HG02852 (cell line): ENCODE results near the gene PTH1R.
A peak's percentile ranks its signal among the peaks of the same experiment; 100 is the strongest.

Source experiments
- ATAC-seq: cut with Tn5 transposase; IDR thresholded peaks from one replicate; pipeline ENCODE4 v1.9.1; 2021; ENCODE audit warnings: mild to moderate bottlenecking, moderate library complexity; ENCODE audit not compliant: unreplicated experiment

Gene PTH1R

DNA sequence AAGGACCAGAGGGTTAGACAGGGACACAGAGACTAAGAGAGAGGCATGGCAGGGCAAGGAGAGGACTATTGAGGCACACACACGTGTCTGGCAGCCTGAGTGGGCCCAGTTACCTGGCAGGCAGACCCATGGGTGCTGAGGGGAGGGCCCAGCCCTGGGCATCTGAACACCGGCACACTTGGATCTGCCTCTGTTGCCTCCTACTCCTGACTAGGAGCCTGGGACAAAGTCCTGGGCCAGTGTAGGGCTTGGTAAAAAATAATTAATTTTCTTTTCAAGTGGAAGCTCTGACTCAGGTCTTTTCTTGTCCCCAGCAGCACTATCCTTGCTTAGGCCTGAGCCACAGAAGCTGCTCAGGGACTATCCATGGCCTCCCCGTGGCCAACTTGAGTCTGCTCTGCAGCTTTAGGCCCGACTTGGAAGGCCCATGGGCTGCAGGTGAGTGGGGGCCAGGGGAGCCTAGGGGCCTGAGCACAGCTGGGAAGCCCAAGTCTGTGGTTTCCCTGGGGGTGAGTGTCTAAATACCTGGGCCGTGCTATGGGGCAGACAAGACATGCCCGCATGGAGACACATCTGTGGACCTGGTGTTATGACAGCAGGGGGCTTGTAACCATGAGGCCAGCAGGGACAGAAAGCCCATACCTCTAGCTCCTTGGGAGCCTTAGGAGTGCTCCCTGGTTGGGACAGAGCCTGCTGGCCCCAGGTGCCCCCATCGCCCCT, at the start of gene PTH1R:
TSS of gene PTH1R (plus strand) at position 316 of the 720 bp plus-strand sequence. CDS start 5,839 bp downstream, outside the sequence.
- no peak for ATAC-seq

DNA sequence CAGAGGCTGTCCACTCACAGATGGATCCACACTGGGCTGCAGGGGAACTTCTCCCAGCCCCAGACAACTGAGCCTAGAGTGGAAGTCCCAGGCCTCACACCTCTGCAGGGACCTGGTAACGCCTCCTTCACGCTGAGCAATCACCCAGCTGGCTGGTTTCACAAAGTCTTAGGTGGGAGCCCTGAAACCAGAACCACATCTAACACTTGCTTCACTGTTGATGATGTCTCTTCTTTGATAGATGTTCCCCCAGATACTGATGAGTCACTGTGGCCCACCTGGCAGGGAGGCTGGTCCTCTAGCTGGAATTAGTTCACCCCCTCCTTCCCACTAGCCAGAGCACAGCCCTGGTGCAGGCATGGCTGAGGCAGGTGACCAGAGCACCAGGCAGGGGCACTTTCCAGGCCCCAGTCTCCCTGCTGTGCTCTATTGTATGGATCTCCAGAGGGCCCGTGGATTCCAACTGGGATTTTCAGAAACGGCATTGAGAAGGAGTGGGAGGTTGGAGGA, 47.8 kb upstream of the PTH1R start:
- ATAC-seq, result peak; percentile 88

DNA sequence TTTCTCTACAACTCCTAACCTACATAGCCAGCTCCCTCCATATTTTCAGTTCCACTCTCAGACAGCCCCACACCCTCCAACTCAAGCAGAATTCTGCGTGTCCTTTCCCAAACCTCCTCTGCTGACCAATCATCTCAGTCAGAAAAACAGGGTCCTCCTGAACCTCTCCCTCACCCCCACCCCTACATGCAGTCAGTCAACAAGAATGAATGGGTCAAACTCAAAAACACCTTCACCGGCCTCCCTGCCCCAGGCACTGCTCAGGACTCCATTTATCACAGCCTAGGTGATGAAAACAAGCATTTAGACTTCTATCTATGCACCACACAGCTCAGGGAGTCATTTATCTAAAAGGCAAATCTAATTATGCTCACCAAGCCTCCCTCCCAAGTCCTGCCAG, 46.7 kb upstream of the PTH1R start:
- ATAC-seq, result no peak

DNA sequence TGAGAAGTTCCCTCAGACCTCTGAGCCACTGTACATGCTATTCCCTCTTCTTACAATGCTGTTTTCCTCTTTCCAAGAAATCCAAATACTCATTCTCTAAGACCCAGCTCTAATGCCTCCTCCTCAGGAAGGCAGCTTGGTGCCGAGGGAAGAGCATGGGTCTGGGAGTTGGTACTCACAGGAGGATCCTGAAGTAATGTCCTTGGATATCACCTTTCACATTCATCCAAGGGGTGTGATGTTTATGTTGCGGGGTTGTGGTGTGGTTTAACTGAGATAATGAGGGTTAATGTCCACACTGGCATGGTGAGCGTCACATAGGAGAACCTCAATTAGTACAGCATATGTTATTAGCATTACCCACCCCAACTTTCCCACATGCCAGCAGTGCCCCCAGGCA, 46.2 kb upstream of the PTH1R start:
- ATAC-seq, result no peak

DNA sequence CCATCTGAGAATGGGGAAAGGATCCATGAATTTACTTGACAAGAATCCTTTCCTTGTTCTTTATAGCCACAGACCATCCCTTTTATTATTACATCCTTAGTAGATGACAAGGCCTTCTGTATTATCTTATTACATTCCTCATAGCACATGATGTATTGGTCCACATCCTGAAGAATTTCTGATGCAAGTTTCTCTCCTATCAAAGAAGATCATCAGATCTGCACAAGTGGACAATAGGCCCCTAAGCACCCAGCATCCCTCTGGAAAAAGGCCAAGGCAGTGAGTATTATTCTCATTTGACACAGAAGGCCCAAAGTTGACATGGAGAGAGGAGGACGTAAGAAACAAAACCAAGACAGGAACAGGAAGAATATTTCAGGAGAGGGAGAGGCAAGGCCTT, 45.7 kb upstream of the PTH1R start:
- ATAC-seq, result no peak

DNA sequence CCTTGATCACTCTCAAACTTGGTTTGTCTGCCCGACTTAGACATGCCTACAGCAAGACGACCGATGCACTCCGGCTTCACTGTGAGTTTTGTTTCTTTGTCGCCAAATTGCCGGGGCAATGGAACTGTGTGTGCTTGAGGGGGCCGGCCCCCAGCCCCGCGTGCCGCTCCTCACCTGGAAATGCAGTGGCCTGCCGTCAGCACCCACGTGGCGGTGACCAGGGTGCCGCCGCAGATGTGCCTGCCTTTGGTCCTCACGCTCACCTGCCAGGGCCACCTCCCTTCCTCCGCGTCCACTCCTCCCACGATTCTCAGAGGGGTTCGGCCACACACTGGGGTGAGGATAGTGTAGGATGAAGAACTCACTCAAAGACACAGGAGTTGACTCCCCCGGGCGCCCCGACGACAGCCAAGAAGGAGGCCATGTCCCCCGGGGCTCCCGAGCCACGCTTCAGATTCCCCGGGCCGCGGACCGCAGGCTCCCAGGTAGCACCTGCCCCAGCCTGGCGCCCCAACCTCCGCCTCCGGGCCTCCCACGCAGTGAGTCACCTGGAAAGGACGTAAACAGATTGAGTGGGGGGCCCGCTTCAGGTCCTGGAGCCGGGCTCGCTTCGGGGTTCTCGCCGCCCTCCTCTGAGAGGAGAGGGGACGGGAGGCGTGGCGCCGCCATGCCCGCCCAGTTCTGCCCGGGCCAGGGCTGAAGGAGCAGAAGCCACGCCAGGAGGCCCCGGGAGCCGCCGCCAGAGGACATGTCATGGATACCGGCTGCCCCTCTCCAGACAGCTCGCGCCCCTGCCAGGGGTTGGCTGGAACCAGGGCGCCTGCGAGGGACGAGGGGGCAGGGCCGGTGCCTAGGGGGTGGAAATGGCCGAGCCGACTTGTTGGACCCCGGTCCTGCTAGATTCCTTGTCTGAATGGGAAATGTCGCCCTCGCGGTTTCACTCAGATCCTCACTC, 43.9 kb upstream of the PTH1R start:
- ATAC-seq, result no peak

DNA sequence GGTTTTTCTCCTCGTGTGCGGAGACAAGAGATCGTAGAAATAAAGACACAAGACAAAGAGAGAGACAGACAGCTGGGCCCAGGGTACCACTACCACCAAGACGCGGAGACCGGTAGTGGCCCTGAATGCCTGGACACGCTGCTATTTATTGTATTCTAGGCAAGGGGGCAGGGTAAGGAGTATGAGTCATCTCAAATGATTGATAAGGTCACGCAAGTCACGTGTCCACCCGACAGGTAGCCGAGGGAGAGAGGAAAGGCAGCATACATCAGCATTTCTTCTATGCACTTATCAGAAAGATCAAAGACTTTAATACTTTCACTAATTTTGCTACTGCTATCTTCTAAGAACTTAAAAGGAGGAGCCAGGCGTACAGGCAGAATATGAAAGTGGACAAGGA, 42.5 kb upstream of the PTH1R start:
- no peak for ATAC-seq

DNA sequence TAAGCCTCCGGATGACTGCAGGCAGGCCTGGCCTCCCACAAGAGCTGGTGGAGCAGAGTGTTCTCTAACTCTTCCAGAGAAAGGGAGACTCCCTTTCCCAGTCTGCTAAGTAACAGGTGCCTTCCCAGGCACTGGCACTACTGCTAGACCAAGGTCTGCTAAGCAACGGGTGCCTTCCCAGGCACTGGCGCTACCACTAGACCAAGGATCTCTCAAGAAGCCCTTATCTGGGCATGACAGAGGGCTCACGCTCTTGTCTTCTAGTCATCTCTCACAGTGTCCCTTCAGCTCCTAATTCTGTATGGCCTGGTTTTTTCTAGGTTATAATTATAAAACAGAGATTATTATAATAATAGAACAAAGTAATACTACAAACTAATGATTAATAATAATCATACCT, 42.0 kb upstream of the PTH1R start:
- no peak for ATAC-seq

DNA sequence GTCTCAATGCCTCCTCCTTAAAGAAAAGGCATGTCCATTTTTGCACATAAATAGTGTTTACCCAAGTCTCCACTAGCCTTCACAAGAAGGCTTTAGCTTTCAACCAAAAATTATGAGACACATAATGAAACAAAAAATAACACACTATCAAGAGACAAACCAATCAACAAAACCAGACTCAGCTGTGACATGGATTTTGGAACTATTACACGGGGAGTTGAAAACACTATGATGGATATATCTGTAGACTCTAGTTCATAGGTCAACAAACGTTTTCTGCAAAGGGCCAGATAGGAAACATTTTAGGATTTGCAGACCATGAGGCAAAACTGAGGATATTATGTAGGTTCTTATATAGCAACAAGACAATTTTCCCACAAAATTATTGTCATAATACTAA, 39.2 kb upstream of the PTH1R start:
- no peak for ATAC-seq

DNA sequence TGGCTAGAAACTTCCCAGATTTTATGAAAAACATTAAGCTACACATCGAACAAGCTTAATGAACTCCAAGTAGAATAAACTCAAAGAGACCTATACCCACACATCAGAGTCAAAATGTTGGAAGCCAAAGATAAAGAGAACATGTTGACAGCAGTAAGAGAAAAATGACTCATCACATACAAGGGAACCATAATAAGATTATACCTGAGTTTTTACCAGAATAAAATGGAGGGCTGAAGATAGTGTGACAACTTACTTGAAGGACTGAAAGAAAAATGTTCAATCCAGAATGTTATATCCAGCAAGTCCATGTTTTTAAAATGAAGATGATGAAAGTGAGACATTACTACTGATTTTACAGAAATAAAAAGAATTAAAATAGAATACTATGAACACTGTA, 37.0 kb upstream of the PTH1R start:
- ATAC-seq, result no peak

DNA sequence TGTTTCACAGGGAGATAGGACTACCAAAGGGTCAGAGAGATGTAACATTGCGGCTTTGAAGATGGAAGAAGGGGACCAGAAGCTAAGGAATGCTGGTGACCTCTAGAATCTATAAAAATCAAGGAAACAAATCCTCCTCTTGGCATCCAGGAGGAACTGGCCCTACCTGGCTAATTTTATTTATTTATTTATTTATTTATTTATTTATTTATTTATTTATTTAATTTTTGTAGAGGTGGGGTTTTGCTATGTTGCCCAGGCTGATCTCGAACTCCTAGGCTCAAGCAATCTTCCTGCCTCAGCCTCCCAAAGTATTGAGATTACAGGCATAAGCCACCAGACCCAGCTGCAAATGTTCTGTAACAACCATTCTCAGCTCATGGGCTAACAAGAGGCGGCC, 34.0 kb upstream of the PTH1R start:
- ATAC-seq, result no peak

DNA sequence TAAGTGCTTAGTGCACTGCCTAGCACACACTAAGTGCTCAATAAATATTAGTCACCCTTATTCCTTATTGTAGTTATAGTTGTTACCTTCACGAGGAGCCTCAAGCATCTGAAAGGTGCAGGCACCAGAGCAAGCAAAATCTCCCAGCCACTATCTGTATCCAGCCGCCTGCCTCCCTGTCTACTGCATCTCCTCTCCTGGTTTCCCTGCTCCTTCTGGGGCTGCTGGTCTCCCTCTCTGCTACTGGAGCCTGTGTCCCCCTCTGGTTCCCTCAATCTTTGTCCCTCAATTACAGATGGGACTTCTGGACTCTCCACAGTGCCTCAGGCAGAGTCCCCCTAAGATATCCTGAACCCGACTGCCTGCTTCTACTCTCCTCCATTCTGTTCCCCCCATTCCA, 33.1 kb upstream of the PTH1R start:
- ATAC-seq, result no peak

DNA sequence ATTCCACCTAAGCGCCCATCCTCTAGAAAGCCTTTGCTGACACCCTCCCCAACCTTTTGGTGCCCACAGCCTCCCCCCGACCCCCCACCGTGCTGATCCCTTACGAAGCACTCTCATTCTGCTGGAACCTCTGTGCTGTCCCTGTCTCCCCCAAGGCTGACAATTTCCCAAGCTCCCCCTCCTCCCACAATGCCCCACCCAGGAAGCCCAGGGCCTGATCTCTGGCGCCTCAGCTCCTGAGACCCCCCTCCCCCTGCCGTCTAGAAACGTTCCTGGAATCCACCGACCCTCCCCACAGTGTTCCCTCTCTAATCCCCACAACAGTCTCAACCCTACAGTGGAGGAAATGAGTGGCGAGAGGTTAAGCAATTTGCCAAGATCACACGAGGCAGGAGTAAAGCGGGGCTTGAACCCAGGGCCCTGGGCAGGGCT, 32.6 kb upstream of the PTH1R start:
- no peak for ATAC-seq

DNA sequence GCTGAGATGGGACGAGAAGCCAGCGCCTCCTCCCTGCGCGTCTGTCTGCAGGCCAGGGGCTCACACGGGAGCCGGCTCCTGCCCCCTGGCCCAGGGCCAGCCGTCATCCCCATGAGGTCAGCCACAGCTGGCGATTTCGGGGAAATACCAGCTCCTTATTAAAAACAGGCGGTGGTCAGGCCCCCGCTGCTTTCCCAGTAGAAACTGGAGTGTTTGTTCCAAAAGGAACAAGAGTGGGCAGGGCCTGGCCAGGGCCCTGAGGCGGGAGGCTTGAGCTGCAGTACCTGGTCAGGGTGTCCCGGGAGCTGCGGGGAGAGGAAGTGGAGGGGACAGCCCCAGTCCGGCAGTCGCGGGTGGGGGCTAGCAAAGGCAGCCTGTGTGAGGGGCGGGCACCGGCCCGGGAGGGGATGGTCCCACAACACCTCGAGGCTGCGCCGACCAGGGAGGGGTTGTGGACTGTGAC, 32.1 kb upstream of the PTH1R start:
- peak; percentile 46 for ATAC-seq

DNA sequence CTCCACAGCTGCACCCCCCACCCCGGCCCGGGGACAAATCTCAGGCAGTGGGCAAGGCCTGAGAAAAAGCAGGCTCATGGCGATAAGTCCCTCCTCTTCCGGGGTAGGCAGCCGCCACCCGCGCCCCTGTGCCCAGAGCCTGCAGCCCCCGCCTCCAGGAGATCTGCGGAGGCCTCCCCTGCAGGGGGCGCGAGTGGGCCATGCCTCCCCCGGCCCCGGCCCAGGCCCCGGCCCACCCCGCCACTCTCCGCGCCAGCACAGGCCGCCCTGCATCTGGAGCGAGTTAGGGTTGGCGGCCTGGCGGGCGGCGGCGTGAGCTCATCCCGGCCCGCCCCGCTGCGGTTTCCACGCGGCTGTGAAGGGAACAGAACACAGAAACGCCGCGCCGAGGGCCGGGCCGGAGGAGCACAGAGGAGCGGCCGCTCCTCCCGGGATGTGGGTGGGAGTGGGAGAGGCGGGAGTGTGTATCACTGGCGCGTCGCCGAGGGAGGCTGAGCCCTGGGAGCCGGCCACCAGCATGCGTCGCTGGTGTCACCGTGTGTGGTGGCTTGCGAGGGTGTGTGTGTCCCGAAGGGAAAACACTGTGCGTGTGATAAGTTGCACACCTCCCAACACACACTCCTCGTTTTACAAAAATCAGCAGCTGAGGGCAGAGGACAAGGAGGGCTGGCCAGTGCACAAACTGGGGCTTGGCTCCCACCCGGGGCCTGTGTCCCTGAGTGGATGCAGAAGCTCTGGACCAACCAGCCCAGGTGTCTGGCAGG, 31.5 kb upstream of the PTH1R start:
- ATAC-seq, result peak; percentile 73

DNA sequence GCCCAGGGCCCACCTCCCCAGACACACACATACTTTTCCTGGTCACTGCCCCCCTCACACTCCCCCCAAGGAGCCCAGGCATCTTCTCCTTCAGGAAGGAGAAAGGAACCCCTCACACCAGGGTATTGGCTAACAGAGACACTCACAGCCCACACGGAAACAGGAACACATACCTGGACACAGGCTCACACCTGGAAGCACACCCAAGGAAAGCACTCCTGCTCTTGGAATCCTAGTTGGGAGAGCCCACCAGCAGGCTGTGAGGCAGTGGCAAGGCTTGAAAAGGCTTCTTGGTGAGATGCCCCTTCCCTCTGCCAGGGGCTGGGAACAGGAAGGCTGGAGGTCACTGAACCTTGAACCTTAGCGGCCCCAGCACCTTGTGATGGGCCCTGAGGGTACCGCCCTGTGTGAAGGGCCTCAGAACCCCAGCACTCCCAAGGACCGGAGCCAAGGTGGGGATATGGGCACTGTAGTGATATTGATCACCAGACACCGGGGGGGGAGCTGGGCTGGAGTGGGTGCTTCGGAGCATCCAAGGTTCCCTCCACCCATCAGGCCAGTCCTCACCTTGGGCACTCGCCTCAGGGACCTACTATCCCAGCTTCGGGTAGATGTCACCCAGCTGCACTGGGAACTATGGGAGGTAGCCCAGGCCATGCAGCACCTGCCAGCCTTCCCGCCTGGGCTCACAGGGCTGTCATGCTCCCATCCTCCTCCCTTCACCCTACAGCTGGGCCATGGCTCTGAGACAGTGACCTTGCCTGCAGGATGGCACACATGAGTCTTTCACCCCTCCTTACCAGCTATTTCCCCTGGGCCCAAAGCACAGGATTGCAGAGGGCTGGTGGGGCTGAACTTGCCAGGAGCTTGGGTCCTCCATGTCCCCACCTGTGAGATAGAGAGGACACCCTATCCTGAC, 30.6 kb upstream of the PTH1R start:
- ATAC-seq, result no peak

DNA sequence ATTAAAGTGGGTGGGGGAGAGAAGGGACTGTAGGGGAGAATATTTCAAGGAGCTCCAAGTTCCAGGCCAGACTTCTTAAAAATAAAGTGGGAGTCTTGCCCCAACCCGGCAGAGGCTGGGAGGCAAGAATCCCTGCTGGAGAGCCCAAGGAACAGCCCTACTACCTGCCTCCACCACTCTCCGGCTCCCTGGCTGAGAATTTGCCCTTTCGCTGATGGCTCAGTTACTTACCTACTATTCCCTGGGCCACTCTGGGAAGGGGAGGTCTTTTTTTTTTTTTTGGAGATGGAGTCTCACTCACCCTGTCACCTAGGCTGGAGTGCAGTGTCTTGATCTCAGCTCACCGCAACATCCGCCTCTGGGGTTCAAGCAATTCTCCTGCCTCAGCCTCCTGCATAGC, 29.8 kb upstream of the PTH1R start:
- no peak for ATAC-seq

DNA sequence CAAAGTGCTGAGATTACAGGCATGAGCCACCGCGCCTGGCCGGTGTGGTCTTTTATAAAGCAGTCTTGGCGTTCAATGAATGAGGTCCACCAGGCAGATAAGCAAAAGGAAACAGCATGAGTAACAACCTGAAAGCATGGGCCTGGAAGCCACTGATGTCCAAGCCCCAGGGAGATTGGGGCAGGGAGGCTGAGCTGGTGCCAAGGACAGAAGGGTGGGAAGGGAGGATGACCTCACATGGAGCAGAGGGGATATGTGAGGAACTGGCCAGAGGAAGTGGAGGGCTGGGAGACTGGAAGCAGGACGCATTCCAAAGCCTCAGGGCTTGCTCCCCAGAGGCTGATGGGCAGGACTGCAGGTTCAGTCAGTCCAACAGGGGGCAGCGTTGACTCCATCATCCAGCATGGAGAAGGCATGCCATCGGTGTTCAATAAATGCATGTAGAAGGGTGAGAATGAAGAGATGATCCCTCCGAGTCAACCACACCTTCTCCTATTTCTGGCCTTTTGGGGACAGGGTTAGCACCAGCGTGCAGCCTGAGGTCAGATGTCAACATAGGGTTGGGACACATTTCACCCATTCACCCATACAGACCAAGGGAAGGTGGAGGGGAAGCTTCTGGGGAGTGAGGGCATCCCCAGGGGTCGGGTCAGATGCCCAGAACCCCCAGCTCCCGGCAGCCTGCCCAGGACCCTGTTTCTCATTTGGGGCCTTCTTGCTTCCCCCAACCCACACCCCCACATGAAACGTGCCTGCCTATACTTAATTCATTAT, 29.1 kb upstream of the PTH1R start:
- ATAC-seq, result no peak

DNA sequence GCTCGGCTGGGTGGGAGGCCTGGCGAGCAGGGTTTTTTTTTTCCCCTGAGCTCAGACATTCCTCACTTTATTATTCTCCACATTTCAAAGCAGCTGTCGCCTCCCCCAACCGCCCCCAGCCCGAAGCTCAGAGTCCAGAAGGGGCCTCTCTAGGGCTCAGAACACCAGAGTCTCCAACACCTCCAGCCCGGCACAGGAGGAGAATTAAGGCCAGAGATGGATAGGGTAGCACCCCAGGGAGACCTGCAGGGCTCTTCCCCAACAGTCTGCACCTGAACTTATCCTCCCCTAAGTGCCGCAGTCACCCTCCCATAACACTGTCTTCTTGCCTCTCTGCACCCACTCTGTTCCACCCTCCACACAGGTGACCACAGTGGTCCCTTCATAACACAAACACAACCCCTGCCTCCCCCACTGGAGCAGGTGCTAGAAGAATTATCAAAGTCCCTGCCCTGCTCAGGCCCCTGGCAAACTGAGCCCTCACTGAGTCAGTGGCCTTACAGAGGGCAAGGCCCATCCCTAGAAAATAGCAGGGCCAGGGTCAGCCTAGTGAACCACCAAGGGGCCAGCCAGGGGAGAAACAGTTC, 28.4 kb upstream of the PTH1R start:
- no peak for ATAC-seq
